GM13977 (cell line): Measurements from ENCODE around the gene SORCS1.

Source experiments
- DNase-seq: peaks from one replicate; pipeline ENCODE4 v3.0.0; 2012; ENCODE audit warnings: low spot score
- in situ Hi-C: fragments of 300-500 bp; cut with MboI; formaldehyde crosslinking; loops from one replicate; pipeline ENCODE4 v1.12.0; 2022; ENCODE audit warnings: low sequenced_read_pairs, low pct_unique_long_range_greater_than_20kb, mixed read lengths, inconsistent platforms; ENCODE audit not compliant: unreplicated experiment
- TF ChIP-seq, protein P1 (sequence below): IDR thresholded peaks from 2 replicates; pipeline ENCODE4 v1.5.1; 2012; ENCODE audit warnings: mild to moderate bottlenecking, control low read depth; ENCODE audit not compliant: insufficient read depth; ENCODE audit errors: extremely low read depth, missing control alignments

The SORCS1 gene

GRCh38 chr10:106903180-106903579 lies 261.3 kb downstream of the SORCS1 start:
- TF ChIP-seq, protein P1, sequence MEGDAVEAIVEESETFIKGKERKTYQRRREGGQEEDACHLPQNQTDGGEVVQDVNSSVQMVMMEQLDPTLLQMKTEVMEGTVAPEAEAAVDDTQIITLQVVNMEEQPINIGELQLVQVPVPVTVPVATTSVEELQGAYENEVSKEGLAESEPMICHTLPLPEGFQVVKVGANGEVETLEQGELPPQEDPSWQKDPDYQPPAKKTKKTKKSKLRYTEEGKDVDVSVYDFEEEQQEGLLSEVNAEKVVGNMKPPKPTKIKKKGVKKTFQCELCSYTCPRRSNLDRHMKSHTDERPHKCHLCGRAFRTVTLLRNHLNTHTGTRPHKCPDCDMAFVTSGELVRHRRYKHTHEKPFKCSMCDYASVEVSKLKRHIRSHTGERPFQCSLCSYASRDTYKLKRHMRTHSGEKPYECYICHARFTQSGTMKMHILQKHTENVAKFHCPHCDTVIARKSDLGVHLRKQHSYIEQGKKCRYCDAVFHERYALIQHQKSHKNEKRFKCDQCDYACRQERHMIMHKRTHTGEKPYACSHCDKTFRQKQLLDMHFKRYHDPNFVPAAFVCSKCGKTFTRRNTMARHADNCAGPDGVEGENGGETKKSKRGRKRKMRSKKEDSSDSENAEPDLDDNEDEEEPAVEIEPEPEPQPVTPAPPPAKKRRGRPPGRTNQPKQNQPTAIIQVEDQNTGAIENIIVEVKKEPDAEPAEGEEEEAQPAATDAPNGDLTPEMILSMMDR, result no peak
- DNase-seq, result no peak
- in situ Hi-C loops, result no loop called here

- TF ChIP-seq, protein P1, result no peak
- no peak for DNase-seq
- in situ Hi-C loops, result no loop called here
Measured at GRCh38 chr10:106900016-106900652, 264.4 kb downstream of the SORCS1 start.

- in situ Hi-C loops, result no loop called here
- TF ChIP-seq, protein P1, result no peak
- DNase-seq, result no peak
Measured at GRCh38 chr10:106898446-106898845, 266.1 kb downstream of the SORCS1 start.

- TF ChIP-seq, protein P1, result no peak
- DNase-seq, result no peak
- in situ Hi-C loops, result no loop called here
Measured at GRCh38 chr10:106897719-106898118, 266.8 kb downstream of the SORCS1 start.

GRCh38 chr10:106894692-106895091 lies 269.8 kb downstream of the SORCS1 start:
- no peak for DNase-seq
- TF ChIP-seq, protein P1, result no peak
- in situ Hi-C loops, result no loop called here

- DNase-seq, result no peak
- TF ChIP-seq, protein P1, result no peak
- in situ Hi-C loops, result no loop called here
Measured at GRCh38 chr10:106877574-106877973, 286.9 kb downstream of the SORCS1 start.

DNA sequence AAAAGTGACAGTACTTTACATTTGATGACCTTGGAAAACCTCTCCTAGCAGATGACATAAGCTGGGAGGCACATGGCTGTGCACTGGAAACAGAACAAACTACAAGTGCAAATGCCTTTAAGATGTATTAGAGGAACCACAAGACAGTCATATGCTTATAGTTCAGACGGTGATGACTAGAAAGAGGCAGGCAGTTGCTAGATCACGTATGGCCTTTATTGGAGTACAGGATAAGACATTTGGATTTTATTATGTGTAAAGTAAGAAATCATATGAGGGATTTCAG lies 290.0 kb downstream of the SORCS1 start:
- TF ChIP-seq, protein P1, result no peak
- DNase-seq, result no peak
- in situ Hi-C loops, result no loop called here
